H1 (cell line): ENCODE results near the gene TCERG1L. TPM values are rescaled to one million over a fixed set of nuclear protein-coding genes. Genes with fewer than 3 reads are reported as not detected.

Source experiments
- CTCF ChIA-PET: fragments of 300-600 bp; sonication (Branson Sonifier 250); formaldehyde crosslinking; loops from one replicate; lab custom pipeline; 2021; ENCODE audit not compliant: partially characterized antibody; lab: Charles Lee
- POLR2A ChIA-PET: fragments of 300-600 bp; sonication (Branson Sonifier 250); formaldehyde crosslinking; loops from one replicate; lab custom pipeline; 2021; ENCODE audit warnings: inconsistent platforms; ENCODE audit not compliant: partially characterized antibody; lab: Charles Lee
- DNase-seq, 2 experiments: peaks; one replicate each; pipeline versions ENCODE4 v3.0.0 to v3.0.0-alpha.2; 2010 to 2022; ENCODE audit warnings: low spot score in 2 of 2, low read depth in 1 of 2, mixed read lengths in 1 of 2
- FAIRE-seq: peaks from 2 replicates; lab custom pipeline; 2011; peaks lifted over from hg19 to GRCh38; lab: Jason Lieb, UNC
- H2AFZ ChIP-seq: 2 replicates; pipeline ENCODE4 v1.8.1; 2012; ENCODE audit warnings: low read length, inconsistent platforms
- H2AK5ac ChIP-seq: 2 replicates; pipeline ENCODE4 v1.6.1; 2013; ENCODE audit warnings: low read depth, low read length
- H2BK120ac ChIP-seq: replicated peaks from 2 replicates; pipeline ENCODE3; 2013; ENCODE audit warnings: low read depth, low read length, inconsistent platforms
- H2BK12ac ChIP-seq: 2 replicates; pipeline ENCODE4 v1.6.1; 2013; ENCODE audit warnings: low read depth, low read length
- H2BK15ac ChIP-seq: 2 replicates; pipeline ENCODE4 v1.6.1; 2013; ENCODE audit warnings: low read length
- H2BK20ac ChIP-seq: 2 replicates; pipeline ENCODE4 v1.6.1; 2013; ENCODE audit warnings: low read length
- H2BK5ac ChIP-seq: 2 replicates; pipeline ENCODE4 v1.6.1; 2013; ENCODE audit warnings: low read depth, low read length
- H3K14ac ChIP-seq: 2 replicates; pipeline ENCODE4 v1.6.1; 2013; ENCODE audit warnings: inconsistent platforms; ENCODE audit not compliant: insufficient read length
- H3K18ac ChIP-seq: 2 replicates; pipeline ENCODE4 v1.6.1; 2013; ENCODE audit warnings: low read length; ENCODE audit errors: extremely low read depth
- H3K23ac ChIP-seq: 2 replicates; pipeline ENCODE4 v1.6.1; 2013; ENCODE audit warnings: inconsistent platforms; ENCODE audit not compliant: insufficient read length
- H3K23me2 ChIP-seq: 2 replicates; pipeline ENCODE4 v1.6.1; 2013; ENCODE audit warnings: low read depth, low read length
- H3K27ac ChIP-seq: 2 replicates; pipeline ENCODE4 v1.6.1; 2011; ENCODE audit warnings: low read depth, low read length, inconsistent platforms
- H3K27me3 ChIP-seq, 4 experiments: replicated peaks in 1 of 4; 1 replicate in 1 of 4; 2 replicates in 3 of 4; pipeline versions ENCODE4 v1.6.1 to v1.8.1; 2011 to 2013; ENCODE audit warnings: low read length in 3 of 4, mild to moderate bottlenecking in 3 of 4, inconsistent platforms in 2 of 4, mixed read lengths in 2 of 4, moderate library complexity in 1 of 4; ENCODE audit not compliant: control insufficient read depth in 3 of 4, insufficient read depth in 3 of 4; ENCODE audit errors: extremely low read depth in 1 of 4
- H3K36me3 ChIP-seq, 4 experiments: 2 replicates each; pipeline versions ENCODE4 v1.6.1 to v1.8.1; 2011 to 2013; ENCODE audit warnings: mild to moderate bottlenecking in 4 of 4, low read length in 3 of 4, moderate library complexity in 2 of 4, control low read depth in 1 of 4, inconsistent platforms in 1 of 4; ENCODE audit not compliant: insufficient read depth in 4 of 4, control insufficient read depth in 2 of 4
- H3K4ac ChIP-seq: replicated peaks from 2 replicates; pipeline ENCODE3; 2013; ENCODE audit warnings: low read length, low read depth, mixed read lengths, inconsistent platforms; ENCODE audit not compliant: insufficient read length
- H3K4me1 ChIP-seq, 4 experiments: replicated peaks in 1 of 4; 1 replicate in 1 of 4; 2 replicates in 3 of 4; pipeline versions ENCODE4 v1.6.1 to v1.8.1; 2011 to 2013; ENCODE audit warnings: low read length in 3 of 4, inconsistent platforms in 2 of 4, mixed read lengths in 1 of 4; ENCODE audit not compliant: insufficient read depth in 4 of 4, control insufficient read depth in 3 of 4
- H3K4me2 ChIP-seq, 2 experiments: 2 replicates each; pipeline versions ENCODE4 v1.6.1 to v1.8.1; 2011 to 2013; ENCODE audit warnings: low read depth in 2 of 2, low read length in 2 of 2, control low read depth in 1 of 2, inconsistent platforms in 1 of 2, mild to moderate bottlenecking in 1 of 2; ENCODE audit not compliant: insufficient read depth in 1 of 2
- H3K4me3 ChIP-seq, 4 experiments: fragments of 200-600, 300-600 bp in 1 of 4; sonication (generic), shearing (Covaris generic), sonication (Bioruptor Twin) in 1 of 4; 2 replicates each; pipeline versions ENCODE4 v1.5.1 to v1.8.1; 2011 to 2016; ENCODE audit warnings: low read length in 4 of 4, low read depth in 3 of 4, control low read depth in 2 of 4, inconsistent platforms in 2 of 4, mild to moderate bottlenecking in 2 of 4, mixed read lengths in 1 of 4, moderate library complexity in 1 of 4; ENCODE audit not compliant: insufficient read depth in 2 of 4; ENCODE audit errors: extremely low read depth in 1 of 4
- H3K56ac ChIP-seq: replicated peaks from 2 replicates; pipeline ENCODE3; 2013; ENCODE audit warnings: low read depth, mild to moderate bottlenecking, mixed read lengths, low read length, inconsistent platforms; ENCODE audit not compliant: insufficient read length
- H3K79me1 ChIP-seq: 2 replicates; pipeline ENCODE4 v1.6.1; 2013; ENCODE audit warnings: low read depth, low read length, control low read depth
- H3K79me2 ChIP-seq, 2 experiments: 2 replicates each; pipeline versions ENCODE4 v1.6.1 to v1.8.1; 2012 to 2013; ENCODE audit warnings: low read length in 2 of 2, mild to moderate bottlenecking in 2 of 2, inconsistent platforms in 1 of 2; ENCODE audit not compliant: insufficient read depth in 2 of 2, control insufficient read depth in 1 of 2
- H3K9ac ChIP-seq, 4 experiments: replicated peaks in 1 of 4; 1 replicate in 1 of 4; 2 replicates in 3 of 4; pipeline versions ENCODE4 v1.6.1 to v1.8.1; 2011 to 2013; ENCODE audit warnings: low read depth in 3 of 4, low read length in 3 of 4, control low read depth in 2 of 4, mild to moderate bottlenecking in 2 of 4, moderate library complexity in 2 of 4, inconsistent platforms in 1 of 4; ENCODE audit errors: extremely low read depth in 1 of 4
- H3K9me3 ChIP-seq, 2 experiments: 2 replicates each; pipeline versions ENCODE4 v1.6.1 to v1.8.1; 2012 to 2013; ENCODE audit warnings: mild to moderate bottlenecking in 2 of 2, moderate library complexity in 2 of 2, control low read depth in 1 of 2, inconsistent platforms in 1 of 2, low read depth in 1 of 2, low read length in 1 of 2, mixed read lengths in 1 of 2; ENCODE audit not compliant: insufficient read depth in 2 of 2
- H4K20me1 ChIP-seq, 2 experiments: replicated peaks in 1 of 2; 2 replicates each; pipeline versions ENCODE3 to v1.8.1; 2011 to 2013; ENCODE audit warnings: inconsistent platforms in 2 of 2, low read length in 2 of 2, mild to moderate bottlenecking in 1 of 2; ENCODE audit not compliant: insufficient read depth in 2 of 2, control insufficient read depth in 1 of 2
- H4K5ac ChIP-seq: 2 replicates; pipeline ENCODE4 v1.6.1; 2013; ENCODE audit warnings: low read length, low read depth, mixed read lengths, inconsistent platforms; ENCODE audit not compliant: insufficient read length
- H4K8ac ChIP-seq: 2 replicates; pipeline ENCODE4 v1.8.0; 2013; ENCODE audit warnings: mild to moderate bottlenecking, moderate library complexity, low read length, inconsistent platforms; ENCODE audit not compliant: insufficient read depth; ENCODE audit errors: extremely low read depth
- H4K91ac ChIP-seq: replicated peaks from 2 replicates; pipeline ENCODE3; 2013; ENCODE audit warnings: low read length, mixed read lengths, inconsistent platforms; ENCODE audit not compliant: insufficient read length
- BRCA1 ChIP-seq: IDR thresholded peaks from 2 replicates; pipeline ENCODE4 v1.6.1; 2012; ENCODE audit warnings: low read depth, low read length, improper control_type of control experiment
- CBX5 ChIP-seq: fragments of 300-800, 300-1000 bp; sonication (generic); IDR thresholded peaks from 2 replicates; pipeline ENCODE4 v1.7.1; 2016; ENCODE audit warnings: antibody characterized with exemption, low read length, low read depth
- CREB1 ChIP-seq: IDR thresholded peaks from 2 replicates; pipeline ENCODE4 v1.6.1; 2012; ENCODE audit warnings: inconsistent platforms
- CTBP2 ChIP-seq: IDR thresholded peaks from 2 replicates; pipeline ENCODE4 v1.7.0; 2011; ENCODE audit warnings: borderline replicate concordance, mild to moderate bottlenecking, moderate library complexity, mixed read lengths, low read length; ENCODE audit not compliant: insufficient read depth, insufficient read length
- EP300 ChIP-seq, 2 experiments: IDR thresholded peaks; 1 replicate in 1 of 2; 2 replicates in 1 of 2; pipeline ENCODE4 v1.6.1; 2011 to 2012; ENCODE audit warnings: low read depth in 2 of 2, low read length in 2 of 2, mild to moderate bottlenecking in 2 of 2, borderline replicate concordance in 1 of 2, inconsistent platforms in 1 of 2, moderate library complexity in 1 of 2
- HDAC6 ChIP-seq: IDR thresholded peaks from one replicate; pipeline ENCODE4 v1.7.1; 2012; ENCODE audit warnings: low read depth, mild to moderate bottlenecking, inconsistent platforms, low read length, moderate library complexity
- MAX ChIP-seq: IDR thresholded peaks from 2 replicates; pipeline ENCODE4 v1.6.1; 2012; ENCODE audit warnings: inconsistent platforms
- NANOG ChIP-seq: IDR thresholded peaks from 2 replicates; pipeline ENCODE4 v1.6.1; 2011; ENCODE audit warnings: low read length, low read depth, mild to moderate bottlenecking, inconsistent platforms; ENCODE audit not compliant: insufficient read depth, poor library complexity, severe bottlenecking
- RXRA ChIP-seq: IDR thresholded peaks from 2 replicates; pipeline ENCODE4 v1.6.1; 2011; ENCODE audit warnings: low read depth, mild to moderate bottlenecking, low read length, moderate library complexity; ENCODE audit not compliant: insufficient read depth
- TAF1 ChIP-seq: IDR thresholded peaks from 2 replicates; pipeline ENCODE4 v1.6.1; 2011; ENCODE audit warnings: mild to moderate bottlenecking, low read depth, low read length
- TBP ChIP-seq: IDR thresholded peaks from 2 replicates; pipeline ENCODE4 v1.6.1; 2011; ENCODE audit warnings: low read depth, low read length, improper control_type of control experiment
- TEAD4 ChIP-seq: IDR thresholded peaks from 2 replicates; pipeline ENCODE4 v1.6.1; 2012; ENCODE audit warnings: low read depth, low read length, inconsistent platforms, mixed read lengths
- WGBS, 2 experiments: shearing (Covaris generic) in 1 of 2; methylation state at CpG; one replicate each; pipeline versions ENCODE4 v1.1.6 to v1.1.7; 2013 to 2015; ENCODE audit warnings: low lambda C conversion rate in 2 of 2, mixed read lengths in 2 of 2, inconsistent platforms in 1 of 2, low coverage in 1 of 2, missing lambda C conversion rate in 1 of 2; ENCODE audit not compliant: insufficient replicate concordance in 2 of 2, insufficient coverage in 1 of 2, insufficient read length in 1 of 2; ENCODE audit errors: extremely low coverage in 1 of 2, missing lambda C conversion rate in 1 of 2; 5-methylcytosine and 5-hydroxymethylcytosine counted together
- polyA plus RNA-seq, 7 experiments: library from polyadenylated mRNA; depleted of rRNA in 3 of 7; stranded (reverse) in 5 of 7; unstranded in 2 of 7; fragments of >200 nt in 5 of 7; fragments of 200-250 nt in 2 of 7; gene quantifications; 1 replicate in 5 of 7; 2 replicates in 1 of 7; 4 replicates in 1 of 7; pipeline versions ENCODE4 v1.2.1 to v1.2.3, GENCODE V29; 2011 to 2013; ENCODE audit warnings: missing spikeins in 2 of 7, mixed read lengths in 2 of 7
- total RNA-seq: library from RNA; stranded (reverse); fragmentation: NEBNext Ultra II Directional; extraction: Animal tissue kit (Norgen Biotek cat#: 25700); gene quantifications from 2 replicates; pipeline ENCODE4 v1.2.1, GENCODE V29; 2021

Gene TCERG1L
- total and polyA plus RNA-seq, 2 of the 8 experiments (the other 6 are each of a cell fraction or from before 2014, with no cell fraction given): 3.9 to 6.9 TPM

DNA sequence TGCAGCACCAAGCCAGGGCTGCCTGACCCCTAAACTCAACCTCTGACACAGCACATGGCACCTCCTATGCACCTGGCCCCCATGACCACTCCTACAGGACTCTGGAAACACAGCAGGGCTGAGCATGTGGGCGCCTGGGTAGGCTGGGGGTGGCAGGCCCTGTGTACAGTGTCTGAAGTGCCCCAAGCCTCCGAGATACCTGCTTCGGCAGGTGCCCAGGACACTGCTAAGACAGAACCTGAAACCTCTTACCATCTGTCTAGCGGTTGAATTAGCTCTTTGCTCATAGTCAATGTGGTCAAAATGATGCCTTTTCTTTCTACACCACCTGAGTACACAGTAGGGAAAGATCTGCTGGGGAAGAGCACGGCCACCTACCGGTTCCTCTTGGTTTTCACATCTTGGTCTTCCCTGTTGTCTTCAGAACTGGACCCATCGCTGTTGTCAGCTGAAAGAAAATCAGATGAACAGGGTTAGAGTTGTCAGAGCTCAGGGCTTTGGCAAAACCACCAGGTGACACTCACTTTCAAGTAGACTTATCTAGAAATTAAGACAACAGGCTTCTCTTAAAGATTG is 177.4 kb downstream of the TCERG1L start:
- WGBS, 2 experiments: 89% methylated on average over 7 of the region's 7 CpGs; no CpG with 5 or more reads in 1 of the 2 experiments
- no peak overlapping the region for H2AFZ ChIP-seq
- CTCF ChIA-PET: interaction anchor here (1.2 kb wide), 1 partner anchor 71 kb away, joined by 3 read pairs; no protein-coding TSS in a partner anchor
- TF ChIP-seq EP300 (IDR thresholded peaks at IDR 0.05; ENCODE audit: borderline replicate concordance in 1 of 2, low read depth in 2 of 2, low read length in 2 of 2) (no peak), HDAC6 (no peak), BRCA1 (no peak), RXRA (no peak), TEAD4 (no peak), CTBP2 (no peak), TBP (no peak), CBX5 (no peak), TAF1 (no peak), CREB1 (no peak), MAX (no peak), NANOG (no peak)

More for the DNA sequence above, 177.4 kb downstream of the TCERG1L start:
- Histone ChIP-seq H3K56ac (no peak overlapping the region), H2BK120ac (no peak overlapping the region), H4K5ac (no peak overlapping the region), H2BK12ac (no peak overlapping the region), H2BK5ac (no peak overlapping the region), H3K27me3 (no peaks in the 10 kb centered on the region), H3K79me1 (no peaks in the 10 kb centered on the region), H2BK20ac (no peak overlapping the region), H4K91ac (no peak overlapping the region), H3K23ac (no peak overlapping the region), H3K23me2 (no peaks in the 10 kb centered on the region), H4K8ac (no peak overlapping the region), H3K36me3 (peaks cover 0 to 2% (median 0%) of the 10 kb centered on the region in 4 experiments; a peak in 1 of 8 replicates), H3K4me3 (no peak overlapping the region), H3K4ac (no peak overlapping the region), H3K4me1 (peaks cover 0 to 8% (median 1%) of the 10 kb centered on the region in 4 experiments; a peak in 3 of 7 replicates), H3K9ac (no peak overlapping the region), H3K79me2 (no peaks in the 10 kb centered on the region), H3K9me3 (no peaks in the 10 kb centered on the region), H3K18ac (no peak overlapping the region), H3K4me2 (no peak overlapping the region), H2AK5ac (no peak overlapping the region), H3K14ac (no peak overlapping the region), H3K27ac (no peak overlapping the region), H4K20me1 (no peaks in the 10 kb centered on the region), H2BK15ac (no peak overlapping the region)
- DNase-seq: no peak
- no peak for FAIRE-seq
- POLR2A ChIA-PET: no interaction called here
